ENCODE measurements around the gene SLC25A51.

SLC25A51 gene

GRCh38 chr9:37903647-37904444 is at the start of gene SLC25A51:
TSS of gene SLC25A51 (minus strand) at chr9:37904127. CDS start at chr9:37888550, 15,577 bp downstream.
- DNase-seq (ENCODE audit: low read depth in 2 of 2) = peak; percentile 87 to 89

- no peak for DNase-seq (ENCODE audit: low read depth in 2 of 2)
Measured at GRCh38 chr9:37953206-37953774, 49.4 kb upstream of the SLC25A51 start.

GRCh38 chr9:37952731-37953130 is 48.8 kb upstream of the SLC25A51 start:
- no peak for DNase-seq (ENCODE audit: low read depth in 2 of 2)

DNA sequence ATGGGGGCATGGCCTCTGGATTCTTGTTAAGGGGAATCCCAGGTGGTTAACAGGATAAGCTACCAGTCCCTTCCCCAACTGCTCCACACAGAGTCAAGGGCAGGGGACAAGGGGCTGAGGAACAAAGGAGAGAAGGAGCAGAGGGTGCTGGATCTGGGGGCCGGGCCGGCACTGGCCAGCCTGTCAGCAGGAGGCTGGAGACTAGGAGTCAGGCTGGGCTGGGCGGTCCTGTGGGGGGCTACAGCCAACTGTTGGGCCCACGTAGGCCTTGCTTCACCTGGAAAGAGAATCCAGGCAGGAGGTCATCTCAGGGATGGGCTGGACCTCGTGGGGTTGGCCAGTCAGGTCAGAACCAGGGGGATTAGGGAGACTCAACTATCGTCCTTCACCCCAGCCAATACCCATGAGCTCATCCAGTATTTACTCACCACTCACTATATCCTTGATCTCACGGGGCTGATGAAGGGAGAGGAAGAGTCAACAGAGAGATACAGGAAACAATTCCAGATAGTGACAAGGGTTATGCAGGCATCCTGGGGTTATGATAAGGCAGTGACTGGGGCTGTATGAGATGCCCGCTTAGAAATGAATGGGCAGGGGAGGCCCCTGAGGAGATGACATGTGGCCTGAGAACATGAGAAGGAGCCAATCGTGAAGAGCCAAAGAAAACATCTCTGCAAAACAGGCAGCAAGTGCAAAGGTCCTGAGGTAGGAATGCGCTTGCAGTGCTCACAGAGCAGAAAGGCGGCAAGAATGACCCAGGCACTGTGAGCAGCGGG is 47.9 kb upstream of the SLC25A51 start:
- DNase-seq (ENCODE audit: low read depth in 2 of 2) = no peak

GRCh38 chr9:37950561-37950960 is 46.6 kb upstream of the SLC25A51 start:
- DNase-seq (ENCODE audit: low read depth in 2 of 2) = no peak

GRCh38 chr9:37949576-37949975 is 45.6 kb upstream of the SLC25A51 start:
- no peak for DNase-seq (ENCODE audit: low read depth in 2 of 2)

GRCh38 chr9:37948417-37948980 is 44.6 kb upstream of the SLC25A51 start:
- no peak for DNase-seq (ENCODE audit: low read depth in 2 of 2)

DNA sequence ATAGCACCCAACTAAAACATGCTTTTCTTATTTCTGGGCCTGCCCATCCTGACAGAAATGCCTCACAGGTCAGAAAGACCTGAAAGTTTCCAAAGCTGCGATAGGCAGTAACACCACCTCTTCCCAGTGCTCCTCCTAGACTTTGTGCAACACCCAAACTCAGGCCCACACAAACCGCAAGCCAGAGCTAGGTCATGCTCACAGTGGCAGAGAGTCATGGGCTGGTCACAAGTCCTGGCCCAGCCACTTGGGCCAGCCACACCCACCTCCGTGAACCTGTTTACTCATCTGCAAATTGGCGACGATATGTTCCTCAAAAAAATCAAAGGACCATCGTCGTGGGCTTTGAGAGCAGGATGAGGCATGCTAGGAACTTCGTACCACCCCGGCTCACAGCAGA is 44.0 kb upstream of the SLC25A51 start:
- DNase-seq (ENCODE audit: low read depth in 2 of 2) = no peak

- DNase-seq (ENCODE audit: low read depth in 2 of 2) = no peak
Measured at GRCh38 chr9:37947471-37947870, 43.5 kb upstream of the SLC25A51 start.

DNA sequence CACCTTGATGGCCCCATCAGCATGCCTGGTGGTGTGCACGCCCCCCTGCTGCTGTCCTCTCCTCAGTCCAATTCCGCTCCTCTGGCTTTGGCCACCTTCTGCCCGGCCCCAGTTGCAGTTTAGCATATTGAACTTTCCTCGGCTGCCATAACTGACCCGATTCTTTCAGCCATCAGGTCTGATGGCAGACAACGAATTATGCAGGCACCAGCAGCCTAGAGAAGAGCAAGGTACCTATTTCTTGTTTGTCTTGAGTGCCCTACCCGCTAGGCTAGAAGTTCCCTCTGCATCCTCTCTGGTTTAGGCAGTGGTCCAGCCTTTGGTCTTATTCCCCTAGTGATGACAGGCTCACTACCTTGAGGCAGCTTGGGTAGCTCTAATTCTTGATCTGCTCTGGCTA is 43.0 kb upstream of the SLC25A51 start:
- no peak for DNase-seq (ENCODE audit: low read depth in 2 of 2)

GRCh38 chr9:37946041-37946440 is 42.1 kb upstream of the SLC25A51 start:
- no peak for DNase-seq (ENCODE audit: low read depth in 2 of 2)

DNA sequence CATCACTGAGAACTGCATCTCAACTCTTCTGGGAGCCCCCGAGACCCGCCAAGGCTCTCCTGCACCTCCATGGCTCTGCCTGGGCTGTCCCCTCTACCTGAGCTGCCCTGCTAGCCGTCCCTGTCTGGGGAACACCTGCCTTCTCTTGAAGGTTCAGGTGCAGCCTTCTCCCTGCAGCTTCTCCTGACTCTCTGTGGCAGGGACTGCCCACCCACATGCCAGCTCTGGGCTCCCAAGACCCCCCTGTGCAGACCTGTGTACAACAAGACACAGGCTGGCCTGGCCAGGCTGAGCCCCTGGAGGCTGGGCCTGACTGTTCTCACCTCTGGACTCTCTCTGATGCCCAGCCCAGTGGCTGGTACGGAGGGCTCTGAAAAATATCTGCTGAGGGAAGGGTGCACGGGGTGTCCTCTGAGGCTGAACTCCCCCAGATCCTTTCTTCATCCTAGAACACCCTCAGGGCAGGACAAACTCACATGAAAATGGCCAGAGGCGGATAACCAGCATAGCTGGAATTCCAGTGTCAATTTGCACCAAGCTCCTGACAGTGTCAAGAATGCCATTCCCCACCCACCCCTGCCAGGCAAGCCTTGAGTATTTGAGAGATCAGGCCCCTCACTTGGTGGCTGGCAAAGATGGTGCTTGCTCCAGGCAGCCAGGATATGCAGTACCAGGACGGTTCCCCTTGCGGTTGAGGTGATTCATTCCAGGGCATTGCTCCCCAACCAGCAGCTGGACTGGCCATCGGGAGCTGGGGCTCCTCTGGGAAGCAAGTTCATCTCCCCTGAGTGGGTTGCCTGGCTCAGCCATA is 40.9 kb upstream of the SLC25A51 start:
- no peak for DNase-seq (ENCODE audit: low read depth in 2 of 2)

DNA sequence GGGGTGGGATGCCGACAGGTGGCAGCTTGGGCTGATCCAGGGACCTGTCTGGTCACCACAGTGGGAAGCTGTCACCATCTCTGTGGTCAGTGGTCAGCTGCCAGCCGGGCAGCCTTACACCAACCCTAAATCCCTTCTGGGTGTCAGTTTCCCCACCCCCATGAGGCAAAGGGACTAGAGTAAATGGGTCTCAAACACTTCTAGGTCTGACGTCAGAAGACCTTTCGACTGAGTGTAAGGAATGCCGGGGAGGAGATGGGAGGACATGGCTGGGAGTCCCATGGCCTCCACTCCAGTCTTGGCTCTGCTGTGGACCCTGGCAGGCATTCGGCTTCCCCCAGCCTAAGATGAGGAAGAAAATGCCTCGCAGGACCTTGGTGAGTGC is 40.3 kb upstream of the SLC25A51 start:
- no peak for DNase-seq (ENCODE audit: low read depth in 2 of 2)

DNA sequence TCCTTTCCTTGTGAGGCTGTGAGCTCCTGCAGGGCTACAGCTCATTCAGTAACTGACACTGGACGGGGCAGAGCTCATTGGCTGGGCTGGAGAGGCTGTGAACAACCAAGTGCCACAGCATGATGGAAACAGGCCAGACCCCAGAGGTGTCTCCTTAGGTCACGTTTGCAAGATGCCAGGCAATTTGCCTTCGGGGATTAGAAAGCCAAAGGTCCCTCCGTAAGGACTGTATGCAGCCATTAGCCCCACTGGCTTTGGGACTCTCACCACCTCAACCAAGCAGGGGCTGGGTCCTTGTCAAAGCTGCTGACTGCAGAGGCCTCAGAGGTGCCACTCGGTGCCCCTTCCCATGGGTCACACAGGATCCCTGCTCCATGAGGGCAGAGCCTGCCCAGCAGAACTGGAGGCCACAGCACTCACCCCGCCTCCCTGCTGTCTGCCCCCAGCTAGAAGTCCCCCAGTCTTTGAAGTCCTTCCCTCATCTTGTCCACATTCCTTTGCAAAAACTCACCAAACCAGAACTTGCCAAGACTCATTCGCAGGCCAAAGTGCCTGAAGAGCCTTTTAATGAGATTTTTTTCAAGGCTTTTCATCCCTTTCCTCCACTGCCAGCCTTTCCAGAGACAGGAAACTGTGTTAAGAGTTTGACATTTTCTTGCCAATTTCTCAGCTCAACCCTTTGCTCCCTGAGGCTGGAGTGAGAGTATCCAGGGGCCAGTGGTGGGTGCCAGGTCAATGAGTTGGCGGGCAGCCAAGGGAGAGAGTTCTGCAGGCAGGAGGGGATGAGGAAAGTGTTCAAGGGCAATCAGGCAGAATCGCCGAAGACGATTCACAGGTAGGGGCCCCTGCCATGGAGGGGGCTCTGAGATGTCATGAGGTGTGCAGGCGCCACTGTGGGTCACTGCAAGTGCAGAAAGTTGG is 39.7 kb upstream of the SLC25A51 start:
- no peak for DNase-seq (ENCODE audit: low read depth in 2 of 2)

DNA sequence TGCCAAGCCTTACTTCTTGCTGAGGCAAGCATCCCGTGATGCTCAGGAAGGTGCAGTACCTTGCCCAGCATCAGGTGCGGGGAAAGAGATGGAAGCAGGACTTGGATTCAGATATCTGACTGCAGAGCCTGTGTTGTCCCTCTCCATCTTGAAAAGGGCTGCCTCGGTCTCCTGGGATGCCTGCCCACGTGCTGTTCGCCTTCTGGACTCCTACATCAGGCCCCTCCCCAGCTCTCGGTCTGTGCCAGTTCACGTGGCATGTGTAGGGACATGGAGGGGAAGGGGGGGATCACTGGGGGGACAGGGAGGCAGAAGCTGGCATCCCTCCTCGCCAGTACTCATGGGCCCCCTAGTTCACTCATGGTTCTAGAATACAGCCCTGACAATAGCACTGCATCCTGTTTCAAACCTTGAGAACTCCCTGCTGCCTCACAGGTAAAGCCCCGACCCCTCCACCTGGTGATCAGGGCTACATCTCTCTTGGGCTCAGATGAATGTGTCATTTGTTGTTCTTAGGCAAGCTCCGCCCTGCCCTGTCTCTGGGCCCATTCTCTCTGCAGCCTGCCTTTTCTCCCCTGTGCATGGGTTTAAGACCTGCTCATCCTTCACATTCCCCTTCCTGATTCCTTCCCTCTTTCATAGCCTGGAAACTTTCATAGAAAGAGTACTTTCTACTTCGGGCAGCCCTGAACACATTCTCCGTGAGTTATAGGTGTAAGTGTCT is 38.9 kb upstream of the SLC25A51 start:
- DNase-seq (ENCODE audit: low read depth in 2 of 2) = no peak

DNA sequence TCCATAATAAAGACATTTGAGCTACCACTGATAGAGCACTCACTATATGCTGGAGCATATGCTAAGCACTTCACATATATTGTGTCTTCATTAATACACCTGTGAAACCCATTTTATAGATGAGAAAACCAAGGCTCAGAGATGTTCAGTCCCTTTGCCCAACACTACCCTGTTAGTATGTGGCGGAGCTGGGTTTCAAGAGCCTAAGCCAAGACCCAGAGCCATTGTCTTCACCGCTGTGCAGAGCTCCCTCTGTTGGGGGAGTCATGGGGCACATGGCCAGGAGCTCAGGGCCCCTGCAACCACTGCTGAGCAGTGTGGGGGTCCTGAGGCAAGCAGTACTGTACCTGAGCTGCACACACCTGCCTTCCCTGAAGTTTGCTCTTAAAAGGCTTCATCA is 37.3 kb upstream of the SLC25A51 start:
- no peak for DNase-seq (ENCODE audit: low read depth in 2 of 2)

GRCh38 chr9:37939575-37940095 is 35.7 kb upstream of the SLC25A51 start:
- DNase-seq (ENCODE audit: low read depth in 2 of 2) = no peak

DNA sequence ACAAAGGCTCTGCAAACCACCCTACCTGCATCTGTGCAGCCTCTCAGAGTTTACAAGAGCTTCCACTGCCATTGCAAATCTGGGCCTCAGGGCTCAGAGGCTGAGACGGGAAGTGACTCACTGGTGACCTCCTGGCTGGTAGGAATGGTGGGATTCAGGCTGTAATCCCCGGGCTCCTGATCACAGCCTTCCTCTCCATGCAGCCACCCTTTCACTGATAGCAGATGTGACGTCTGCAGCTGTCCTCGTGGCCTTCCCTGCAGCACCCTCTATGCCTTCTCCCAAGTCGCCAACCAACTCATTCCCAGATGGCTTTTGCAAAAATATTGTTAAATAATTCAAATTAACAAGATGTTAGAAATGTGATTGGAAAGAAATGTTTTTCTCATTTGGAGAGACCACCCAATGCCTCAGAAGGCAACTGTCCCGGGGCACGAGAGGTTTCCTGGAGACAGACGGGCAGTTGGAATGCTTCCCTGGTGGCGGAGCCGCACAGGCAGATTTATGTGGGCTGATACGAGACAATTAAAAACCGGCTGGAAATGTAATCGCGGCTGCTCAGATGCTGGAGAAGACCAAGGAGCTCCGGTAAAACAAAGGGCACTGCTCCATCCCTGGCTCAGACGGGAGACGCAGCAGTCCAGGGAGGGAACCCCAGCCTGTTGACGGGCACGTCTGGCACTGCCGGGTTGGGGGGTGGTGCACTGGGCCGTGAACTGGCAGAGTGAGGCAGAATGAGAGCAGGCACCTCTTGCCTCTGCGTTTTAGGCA is 34.4 kb upstream of the SLC25A51 start:
- DNase-seq (ENCODE audit: low read depth in 2 of 2) = no peak

DNA sequence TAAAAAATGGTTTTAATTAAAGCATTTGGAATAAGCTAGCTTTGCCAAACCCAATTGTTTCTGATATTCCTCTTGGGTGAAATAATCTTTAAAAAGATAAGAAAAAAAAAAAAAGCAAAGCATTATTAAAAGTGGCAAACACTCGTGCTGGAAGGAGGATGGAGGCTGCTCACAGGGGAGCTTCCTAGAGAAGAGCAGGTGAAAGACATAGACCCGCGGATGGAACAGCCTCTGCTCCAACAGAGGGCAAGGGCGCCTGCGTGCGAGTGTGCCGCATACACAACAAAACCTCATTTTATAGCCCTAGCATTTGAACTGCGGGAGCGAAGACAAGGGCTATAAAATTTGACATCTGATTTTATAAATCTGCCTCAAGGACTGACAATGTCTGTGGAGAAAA is 33.4 kb upstream of the SLC25A51 start:
- DNase-seq (ENCODE audit: low read depth in 2 of 2) = no peak

Data from stimulated activated CD4-positive, alpha-beta T cell treated with anti-CD3 and anti-CD28 coated beads, Interleukin-15, amount 100 ng/mL, for 48 hours (primary cell).